Body of pancreas (tissue), 4 donors: ENCODE results near the gene CLSTN1.

Source experiments
- POLR2A ChIP-seq, 3 donors: fragments of 450-650 bp; IDR thresholded peaks; one replicate each; pipeline ENCODE4 v1.6.1; 2016; ENCODE audit warnings: antibody characterized with exemption in 3 of 3, mild to moderate bottlenecking in 2 of 3
- TF ChIP-seq, protein P1 (sequence below), 7 experiments: fragments of 450-650 bp in 4 of 7; fragments of 200-600 bp in 3 of 7; sonication (generic) in 3 of 7; IDR thresholded peaks; one replicate each; pipeline ENCODE4 v1.5.1; 2016 to 2019; ENCODE audit warnings: antibody characterized with exemption in 7 of 7

DNA sequence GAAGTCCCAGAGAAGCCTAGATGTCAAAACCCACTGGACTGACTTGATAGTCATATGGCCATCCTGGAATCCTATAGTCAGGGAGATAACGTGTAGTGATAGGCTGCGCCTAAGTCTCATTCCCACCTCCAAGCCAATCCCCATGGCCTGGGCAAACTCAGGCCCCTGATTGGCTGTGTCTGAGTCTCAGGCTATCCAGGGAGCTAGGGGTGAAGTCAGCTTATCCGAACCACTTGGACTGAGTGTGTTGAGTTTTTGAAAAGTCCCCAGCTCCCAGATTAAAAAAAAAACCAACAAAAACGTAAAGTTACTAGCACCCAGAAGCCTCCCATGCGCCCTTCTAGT, 120.6 kb downstream of the CLSTN1 start:
- TF ChIP-seq, protein P1, sequence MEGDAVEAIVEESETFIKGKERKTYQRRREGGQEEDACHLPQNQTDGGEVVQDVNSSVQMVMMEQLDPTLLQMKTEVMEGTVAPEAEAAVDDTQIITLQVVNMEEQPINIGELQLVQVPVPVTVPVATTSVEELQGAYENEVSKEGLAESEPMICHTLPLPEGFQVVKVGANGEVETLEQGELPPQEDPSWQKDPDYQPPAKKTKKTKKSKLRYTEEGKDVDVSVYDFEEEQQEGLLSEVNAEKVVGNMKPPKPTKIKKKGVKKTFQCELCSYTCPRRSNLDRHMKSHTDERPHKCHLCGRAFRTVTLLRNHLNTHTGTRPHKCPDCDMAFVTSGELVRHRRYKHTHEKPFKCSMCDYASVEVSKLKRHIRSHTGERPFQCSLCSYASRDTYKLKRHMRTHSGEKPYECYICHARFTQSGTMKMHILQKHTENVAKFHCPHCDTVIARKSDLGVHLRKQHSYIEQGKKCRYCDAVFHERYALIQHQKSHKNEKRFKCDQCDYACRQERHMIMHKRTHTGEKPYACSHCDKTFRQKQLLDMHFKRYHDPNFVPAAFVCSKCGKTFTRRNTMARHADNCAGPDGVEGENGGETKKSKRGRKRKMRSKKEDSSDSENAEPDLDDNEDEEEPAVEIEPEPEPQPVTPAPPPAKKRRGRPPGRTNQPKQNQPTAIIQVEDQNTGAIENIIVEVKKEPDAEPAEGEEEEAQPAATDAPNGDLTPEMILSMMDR (IDR thresholded peaks at IDR 0.05), result no peak
- TF ChIP-seq POLR2A (IDR thresholded peaks at IDR 0.05), result no peak
